ENCODE data around the gene FAM167B.
"Not testable (repeated sequence)": the region's sequence is repeated elsewhere in the genome, so short reads cannot be mapped to it uniquely, and the experiment has no call there.

FAM167B gene

GRCh38 chr1:32263744-32264143 is 16.7 kb downstream of the FAM167B start:
- DNase-seq = no peak

- no peak for DNase-seq
These were observed 18.8 kb downstream of the FAM167B start for GRCh38 chr1:32265846-32266245.

GRCh38 chr1:32266921-32267591 is 20.0 kb downstream of the FAM167B start:
- no peak for DNase-seq

- no peak for DNase-seq
These were observed 22.7 kb downstream of the FAM167B start for GRCh38 chr1:32269744-32270143.

GRCh38 chr1:32272557-32273390 is 25.8 kb downstream of the FAM167B start:
- no peak for DNase-seq

- peak; percentile 70 for DNase-seq
These were observed 26.6 kb downstream of the FAM167B start for GRCh38 chr1:32273391-32274208.

- DNase-seq = no peak
These were observed 27.8 kb downstream of the FAM167B start for GRCh38 chr1:32274646-32275340.

- DNase-seq = no peak
These were observed 28.4 kb downstream of the FAM167B start for GRCh38 chr1:32275424-32275823.

GRCh38 chr1:32276032-32276782 is 29.2 kb downstream of the FAM167B start:
- DNase-seq = no peak

GRCh38 chr1:32284777-32285176 is 37.8 kb downstream of the FAM167B start:
- not testable (repeated sequence) for DNase-seq

- no peak for DNase-seq
These were observed 38.6 kb downstream of the FAM167B start for GRCh38 chr1:32285658-32286057.

- no peak for DNase-seq
These were observed 39.7 kb downstream of the FAM167B start for GRCh38 chr1:32286763-32287162.

GRCh38 chr1:32289256-32289655 is 42.2 kb downstream of the FAM167B start:
- no peak for DNase-seq

- no peak for DNase-seq
These were observed 44.2 kb downstream of the FAM167B start for GRCh38 chr1:32291145-32291707.

- peak; percentile 96 for DNase-seq
These were observed 44.9 kb downstream of the FAM167B start, which contains the start of gene HDAC1 for GRCh38 chr1:32291708-32292538. Gene HDAC1, plus strand, starts transcription at chr1:32292083. Its CDS starts 87 bp downstream, at chr1:32292170.

- DNase-seq = not testable (repeated sequence)
These were observed 51.2 kb downstream of the FAM167B start for GRCh38 chr1:32298211-32298610.

All from stimulated activated CD4-positive, alpha-beta T cell treated with anti-CD3 and anti-CD28 coated beads, Interleukin-12 subunit alpha, Interleukin-12 subunit beta, amount 100 ng/mL, for 4 hours (primary cell).